Retina (tissue), 1 donor: ENCODE results near the gene CNGA2.

ENCODE experiments used
- DNase-seq: peaks from one replicate; pipeline ENCODE4 v3.0.0-alpha.2; 2016

The CNGA2 gene

DNA sequence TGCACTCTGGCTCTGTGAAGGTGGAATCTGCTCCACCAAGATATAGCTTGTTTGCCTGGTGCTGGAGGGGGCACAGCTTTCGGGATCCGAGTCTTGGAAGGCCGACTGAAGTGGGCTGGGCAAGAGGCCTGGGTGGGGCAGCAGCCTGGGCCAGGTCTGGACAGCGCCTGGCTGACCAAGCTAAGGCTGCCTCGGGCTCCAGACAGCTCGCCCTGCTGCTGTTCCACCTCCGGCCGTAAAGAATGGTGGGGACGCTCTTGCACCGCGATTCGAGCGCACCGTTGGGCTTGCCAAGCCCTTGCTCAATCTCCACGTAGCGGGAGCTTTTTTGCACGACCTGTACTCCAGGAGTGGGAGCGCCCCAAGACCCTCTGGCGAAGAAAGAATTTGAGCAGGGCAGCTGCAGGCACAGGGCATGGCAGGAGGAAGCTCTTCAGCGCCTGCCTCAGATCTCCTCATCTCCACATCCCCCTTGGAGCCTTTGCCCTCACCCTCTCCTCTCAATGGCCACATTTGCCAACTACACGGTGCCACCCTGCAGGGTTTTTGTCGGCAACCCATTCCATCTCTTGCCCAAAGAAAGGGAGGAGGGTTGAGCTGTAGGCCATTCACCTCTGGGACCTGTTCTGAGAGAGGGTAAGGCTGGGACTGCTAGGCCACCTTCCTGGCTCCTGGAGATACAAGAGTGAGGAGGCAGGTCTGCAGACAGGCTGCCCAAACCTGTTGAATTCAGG is 18.9 kb downstream of the CNGA2 start:
- peak; percentile 80 for DNase-seq

- no peak for DNase-seq
Measured at GRCh38 chrX:151754047-151754429, 19.5 kb downstream of the CNGA2 start.

DNA sequence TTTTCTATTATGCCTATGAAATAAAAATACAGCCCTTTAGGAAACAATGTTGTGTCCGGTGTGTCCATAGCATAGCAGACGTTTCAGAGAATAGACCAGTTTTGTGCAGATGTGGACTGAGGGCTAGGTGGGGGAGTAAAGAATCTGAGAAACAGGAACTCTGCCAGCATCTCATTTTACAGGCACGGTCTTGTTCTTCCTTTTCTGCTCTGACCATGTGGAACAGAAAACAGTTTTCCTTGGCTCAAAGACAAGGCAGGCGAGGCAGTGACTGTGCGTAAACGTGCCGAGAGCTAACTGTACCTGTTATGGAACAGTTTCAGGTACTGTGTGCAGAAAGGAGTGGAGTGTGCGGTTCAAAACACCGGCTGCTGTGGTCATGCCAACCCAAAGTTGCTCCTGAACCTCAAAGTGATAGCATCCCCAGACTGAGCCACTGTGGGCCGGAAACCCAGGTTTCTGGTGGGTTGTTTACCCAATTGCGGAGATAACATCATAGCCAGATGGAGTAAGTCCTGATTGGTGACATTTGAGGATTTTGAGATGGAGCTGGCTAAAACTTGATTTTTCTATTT is 20.2 kb downstream of the CNGA2 start:
- no peak for DNase-seq

- no peak for DNase-seq
Measured at GRCh38 chrX:151759041-151759708, 24.6 kb downstream of the CNGA2 start.

DNA sequence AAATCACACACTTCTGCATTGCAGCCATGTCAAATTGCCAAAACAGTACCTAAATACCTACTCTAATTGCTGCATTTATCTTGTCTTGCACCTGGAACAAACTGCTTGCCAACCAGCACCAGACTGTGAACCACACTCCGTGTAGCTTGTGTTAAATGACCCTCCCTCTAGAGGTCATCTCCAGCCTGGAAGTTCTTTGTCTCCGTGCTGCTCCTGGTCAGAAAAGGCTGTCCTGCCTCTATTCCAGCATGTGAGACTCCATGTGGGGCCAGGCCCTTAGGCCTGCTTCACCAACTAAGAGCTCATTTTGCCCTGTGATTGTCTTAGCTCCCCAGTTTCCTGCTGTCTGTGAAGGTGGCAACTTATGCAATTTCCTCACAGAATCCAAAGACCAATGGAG is 28.3 kb downstream of the CNGA2 start:
- no peak for DNase-seq

DNA sequence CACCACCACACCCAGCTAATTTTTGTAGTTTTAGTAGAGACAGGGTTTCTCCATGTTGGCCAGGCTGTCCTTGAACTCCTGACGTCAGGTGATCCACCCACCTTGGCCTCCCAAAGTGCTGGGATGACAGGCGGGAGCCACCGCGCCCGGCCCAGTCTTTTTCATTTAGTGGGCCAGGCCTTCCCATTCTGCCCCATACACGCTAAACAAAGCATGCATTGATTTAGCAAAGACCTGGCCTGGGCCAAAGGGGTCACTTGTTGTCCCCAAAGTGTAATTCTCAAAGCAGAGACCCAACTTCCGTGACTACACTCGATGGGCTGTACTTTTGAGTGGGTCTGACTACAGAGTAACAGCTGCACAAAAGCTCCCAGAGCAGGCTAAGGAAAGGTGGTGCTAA is 29.2 kb downstream of the CNGA2 start:
- DNase-seq = no peak

DNA sequence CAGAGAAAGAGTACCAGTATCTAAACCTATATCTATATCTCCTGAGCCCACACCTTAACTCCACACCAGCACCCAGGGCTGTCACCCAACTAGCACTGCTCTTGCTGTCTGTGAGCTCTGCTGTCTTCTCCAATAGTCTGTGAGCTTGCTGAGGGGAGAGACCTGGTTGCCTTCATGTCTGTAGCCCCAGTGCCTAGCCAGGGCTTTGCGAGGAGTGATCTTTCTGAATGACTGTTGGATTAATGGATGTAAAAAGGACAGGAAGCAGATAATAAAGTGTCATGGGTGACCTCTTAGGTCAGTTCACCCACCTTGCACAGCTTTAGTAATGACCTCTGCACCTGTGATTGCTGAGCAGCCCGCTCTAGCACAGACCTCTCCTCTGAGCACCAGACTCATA is 30.5 kb downstream of the CNGA2 start:
- no peak for DNase-seq

DNA sequence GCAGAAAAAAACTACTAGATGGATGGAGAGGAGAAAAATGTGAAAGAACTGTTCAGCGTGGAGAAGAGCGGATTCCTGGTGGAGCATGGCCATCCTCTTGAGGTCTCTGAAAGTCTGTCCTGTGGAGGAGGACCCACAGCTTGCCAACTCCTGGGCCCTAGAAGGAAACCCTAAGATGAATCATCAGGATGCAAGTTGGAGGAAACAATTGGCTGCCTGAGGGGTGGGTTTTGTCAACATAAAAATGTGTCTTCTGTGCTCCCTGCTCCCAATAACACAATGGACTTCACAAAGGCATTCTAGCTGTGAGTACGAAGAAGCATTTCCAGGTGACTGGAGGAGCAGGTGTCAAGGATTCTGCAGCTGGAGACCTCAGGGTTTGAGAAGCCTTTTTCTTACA is 37.2 kb downstream of the CNGA2 start:
- DNase-seq = no peak

- no peak for DNase-seq
Measured at GRCh38 chrX:151773434-151773833, 38.9 kb downstream of the CNGA2 start.

- no peak for DNase-seq
Measured at GRCh38 chrX:151774421-151774820, 39.9 kb downstream of the CNGA2 start.

DNA sequence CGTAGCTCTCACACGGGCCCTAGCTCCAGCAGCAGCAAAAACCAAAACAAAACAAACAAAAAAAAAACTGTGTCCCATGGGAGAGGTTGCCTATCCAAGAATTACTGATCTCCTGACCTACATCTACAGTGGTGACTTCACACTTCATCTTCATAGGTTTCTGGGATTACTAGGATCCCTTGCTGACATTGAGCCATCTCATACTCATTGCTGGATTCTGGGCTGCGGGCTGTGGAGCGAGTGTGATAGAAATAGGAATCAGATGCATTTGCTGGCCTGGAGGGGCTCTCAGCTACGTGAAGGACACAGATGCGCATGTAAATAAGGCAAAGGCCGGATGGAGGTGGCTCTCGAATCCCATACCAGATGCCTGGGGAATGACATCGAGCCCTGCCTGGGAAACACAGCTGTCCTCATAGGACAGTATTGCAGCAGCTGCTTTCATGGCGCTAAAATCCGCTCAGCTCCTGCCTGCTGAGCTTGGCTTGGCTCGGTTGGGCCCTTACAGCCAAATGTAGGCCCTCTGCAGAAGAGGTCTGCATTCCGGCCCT is 41.7 kb downstream of the CNGA2 start:
- DNase-seq = peak; percentile 20

- no peak for DNase-seq
Measured at GRCh38 chrX:151776936-151777335, 42.4 kb downstream of the CNGA2 start.

DNA sequence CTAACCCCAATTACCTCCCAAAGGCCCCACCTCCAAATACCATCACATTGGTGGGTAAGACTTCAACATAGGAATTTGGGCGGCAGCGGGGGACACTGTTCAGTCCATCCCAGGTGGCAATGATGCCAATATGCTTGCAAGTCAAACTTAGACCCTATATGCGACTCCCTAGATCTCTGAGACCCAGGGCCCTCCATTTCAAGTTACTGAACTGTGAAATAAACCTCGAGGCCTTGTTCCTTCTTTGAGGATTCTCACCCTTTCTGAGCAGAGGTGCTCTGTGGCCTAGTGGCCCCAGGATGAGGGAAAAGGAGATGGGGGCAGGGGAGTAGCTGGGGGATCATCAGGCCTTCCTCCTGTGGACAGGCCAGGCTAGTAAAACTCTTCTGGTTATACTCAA is 44.7 kb downstream of the CNGA2 start:
- DNase-seq = no peak

DNA sequence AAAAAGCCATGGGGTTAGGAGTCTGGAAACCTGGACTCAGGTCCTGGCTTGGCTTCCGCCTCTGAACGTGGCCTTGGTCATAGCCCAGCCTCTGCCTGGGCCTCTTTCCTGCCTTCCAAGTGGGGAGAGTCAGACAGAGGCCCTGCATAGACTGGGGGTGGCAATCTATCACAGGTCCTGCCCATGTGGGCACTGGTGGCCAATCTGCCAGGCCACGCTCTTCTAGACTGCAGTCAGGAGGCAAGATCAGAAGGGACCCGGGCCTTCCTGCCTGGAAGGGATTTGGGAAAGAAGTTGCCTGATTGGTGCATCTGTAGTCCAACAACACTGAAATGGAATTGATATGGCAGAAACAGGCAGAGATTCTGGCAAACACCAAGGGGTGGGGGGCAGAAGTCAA is 46.1 kb downstream of the CNGA2 start:
- no peak for DNase-seq

- DNase-seq = no peak
Measured at GRCh38 chrX:151789179-151789800, 54.7 kb downstream of the CNGA2 start.

DNA sequence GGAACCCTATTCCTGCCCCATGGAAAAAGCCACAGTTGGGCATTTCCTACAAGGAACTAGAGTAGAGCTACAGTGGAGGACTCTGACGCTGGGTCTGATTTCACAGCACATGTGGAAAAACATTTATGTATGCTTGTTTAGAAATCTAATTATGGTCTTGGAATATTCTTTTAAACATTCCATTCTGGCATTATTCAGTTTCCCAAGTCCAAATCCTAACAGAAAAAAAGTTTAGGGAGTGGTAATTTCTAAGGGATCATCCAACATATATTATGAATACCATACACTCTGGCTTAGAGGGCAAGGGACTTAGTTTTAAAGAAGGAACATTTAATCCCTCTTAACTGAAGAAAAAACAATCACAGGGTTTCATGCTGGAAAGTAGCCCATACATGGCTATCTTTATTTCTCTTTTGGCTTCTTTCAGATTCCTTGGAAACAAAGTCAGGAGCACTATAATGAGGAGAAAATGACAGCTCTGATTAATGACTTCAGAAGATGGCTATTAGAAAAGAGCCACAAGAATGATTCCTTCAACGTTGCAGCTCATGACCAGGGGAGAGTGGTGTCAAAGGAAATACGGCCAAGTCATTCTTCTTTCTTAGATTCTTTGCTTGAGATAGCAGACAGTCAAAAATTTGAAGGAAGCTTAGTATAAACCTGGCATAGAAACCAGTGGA is 56.1 kb downstream of the CNGA2 start:
- DNase-seq = no peak

DNA sequence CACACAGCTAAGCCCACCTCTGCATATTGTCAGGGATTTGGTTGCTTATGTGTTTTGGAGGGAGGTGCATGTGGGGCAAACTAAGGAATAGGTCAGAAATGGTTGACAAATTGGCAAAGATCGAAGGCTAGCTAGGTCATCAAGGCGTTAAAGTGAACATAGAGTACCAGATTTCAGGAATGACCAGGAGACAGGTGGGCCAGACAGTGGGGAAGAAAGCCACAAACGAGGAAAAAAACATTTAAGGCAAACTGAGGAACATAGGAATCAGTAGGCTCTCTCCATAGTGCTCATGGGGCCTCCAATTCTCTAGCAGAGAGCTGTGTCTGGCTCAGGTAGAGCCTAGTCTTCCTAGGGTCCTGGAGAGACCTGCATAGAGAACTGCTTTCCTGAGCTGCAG is 57.4 kb downstream of the CNGA2 start:
- no peak for DNase-seq

GRCh38 chrX:151792505-151792904 is 58.0 kb downstream of the CNGA2 start:
- DNase-seq = no peak

DNA sequence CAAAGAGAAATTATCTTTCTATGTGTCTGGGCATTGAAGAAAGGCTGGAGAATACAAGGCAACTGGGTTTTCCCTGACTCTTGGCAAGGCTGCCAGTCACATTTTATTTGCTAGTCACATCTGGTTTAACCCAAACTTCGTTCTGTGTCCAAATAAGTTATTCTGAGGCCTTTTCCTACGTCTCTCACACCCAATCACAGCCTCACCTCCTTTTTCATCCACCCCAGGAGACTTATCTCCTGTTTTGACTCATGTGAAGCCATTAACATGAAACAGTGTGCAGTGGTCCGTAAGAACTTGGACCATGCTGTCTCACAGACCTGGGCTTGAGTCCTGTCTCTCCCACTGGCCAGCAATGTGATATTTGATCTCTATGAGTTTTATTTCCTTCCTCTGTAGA is 59.3 kb downstream of the CNGA2 start:
- no peak for DNase-seq
